Raji (cell line): ENCODE data around the gene FGD4.

Experiments
- POLR2A ChIP-seq: IDR thresholded peaks from 2 replicates; pipeline ENCODE4 v1.6.1; 2011; ENCODE audit warnings: low read depth, low read length, control low read depth; ENCODE audit not compliant: insufficient read depth

The FGD4 gene

DNA sequence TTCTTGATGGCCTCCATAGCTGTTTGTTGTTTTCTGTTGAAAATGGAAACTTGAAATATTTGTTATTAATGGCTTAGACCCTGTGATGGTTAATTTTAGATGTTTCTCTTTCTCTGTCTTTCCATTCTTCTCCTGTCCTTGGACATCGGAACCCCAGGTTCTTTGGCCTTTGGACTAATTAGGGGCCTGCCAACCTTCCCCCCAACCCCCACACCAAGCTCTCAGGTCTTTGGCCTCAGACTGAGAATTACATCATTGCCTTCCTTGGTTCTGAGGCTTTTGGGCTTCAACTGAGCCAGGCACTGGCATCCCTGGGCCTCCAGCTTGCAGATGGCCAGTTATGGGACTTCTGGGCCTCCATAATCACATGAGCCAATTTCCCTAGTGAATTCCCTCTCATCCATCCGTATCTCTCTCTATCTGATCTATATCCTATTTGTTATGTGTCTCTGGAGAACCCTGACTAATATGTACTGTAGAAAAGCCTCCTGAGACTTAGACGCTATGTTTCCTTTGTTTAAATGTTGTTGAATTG, 71.6 kb downstream of the FGD4 start:
- TF ChIP-seq POLR2A = no peak

GRCh38 chr12:32471591-32472001, 72.2 kb downstream of the FGD4 start:
- TF ChIP-seq POLR2A = no peak

GRCh38 chr12:32475724-32476123, 76.4 kb downstream of the FGD4 start:
- no peak for TF ChIP-seq POLR2A

DNA sequence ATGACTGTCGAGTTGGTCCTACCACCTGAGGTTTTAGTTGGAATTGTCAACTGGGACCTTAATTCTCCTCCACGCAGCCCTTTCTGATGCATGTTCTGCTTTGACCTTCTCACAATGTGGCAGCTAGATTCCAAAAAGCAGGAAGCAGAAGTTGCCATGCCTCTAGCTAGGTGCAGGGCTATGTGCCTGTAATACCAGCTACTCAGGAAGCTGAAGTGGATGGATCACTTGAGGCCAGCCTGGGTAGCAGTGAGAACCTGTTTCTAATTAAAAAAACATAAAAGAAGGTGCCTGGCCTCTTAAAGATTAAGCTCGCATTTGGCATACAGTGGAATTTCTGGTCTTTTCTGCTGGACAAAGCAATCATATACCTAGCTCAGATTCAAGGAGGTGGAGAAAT, 77.1 kb downstream of the FGD4 start:
- TF ChIP-seq POLR2A = no peak

DNA sequence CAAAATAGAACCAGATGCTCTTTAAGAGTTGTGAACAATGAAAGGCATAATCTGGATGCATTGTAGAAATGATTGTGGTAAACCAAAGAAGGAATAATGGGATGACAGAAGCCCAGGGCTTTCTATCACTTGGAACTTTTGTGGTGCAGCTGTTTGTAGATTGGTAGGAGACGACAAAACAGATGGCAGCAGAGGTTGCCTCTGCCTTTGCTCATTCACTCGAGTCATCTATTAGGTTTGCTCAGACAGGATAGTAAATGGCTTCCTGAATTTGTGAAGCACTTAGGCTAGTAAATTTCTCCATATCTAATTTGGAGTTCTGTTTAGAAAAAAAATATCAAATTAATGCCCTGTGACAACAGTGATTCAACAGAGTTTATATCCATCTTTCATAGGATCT, 78.4 kb downstream of the FGD4 start:
- TF ChIP-seq POLR2A = no peak

DNA sequence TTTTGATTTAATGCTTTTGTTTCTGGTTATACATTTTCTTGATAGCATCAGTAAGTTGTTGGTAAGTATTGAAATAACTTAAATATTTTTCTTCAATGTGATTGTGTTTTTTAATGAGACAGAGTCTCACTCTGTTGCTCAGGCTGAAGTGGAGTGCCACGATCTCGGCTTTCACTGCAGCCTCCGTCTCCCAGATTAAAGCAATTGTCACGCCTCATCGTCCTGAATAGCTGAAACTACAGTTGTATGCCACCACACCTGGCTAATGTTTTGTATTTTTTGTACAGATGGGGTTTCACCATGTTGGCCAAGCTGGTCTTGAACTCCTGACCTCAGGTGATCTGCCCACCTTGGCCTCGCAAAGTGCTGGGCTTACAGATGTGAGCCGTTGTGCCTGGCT, 78.8 kb downstream of the FGD4 start:
- no peak for TF ChIP-seq POLR2A

- TF ChIP-seq POLR2A = no peak
Measured at GRCh38 chr12:32478858-32479725, 79.7 kb downstream of the FGD4 start.

- TF ChIP-seq POLR2A = no peak
Measured at GRCh38 chr12:32482226-32482625, 82.9 kb downstream of the FGD4 start.

DNA sequence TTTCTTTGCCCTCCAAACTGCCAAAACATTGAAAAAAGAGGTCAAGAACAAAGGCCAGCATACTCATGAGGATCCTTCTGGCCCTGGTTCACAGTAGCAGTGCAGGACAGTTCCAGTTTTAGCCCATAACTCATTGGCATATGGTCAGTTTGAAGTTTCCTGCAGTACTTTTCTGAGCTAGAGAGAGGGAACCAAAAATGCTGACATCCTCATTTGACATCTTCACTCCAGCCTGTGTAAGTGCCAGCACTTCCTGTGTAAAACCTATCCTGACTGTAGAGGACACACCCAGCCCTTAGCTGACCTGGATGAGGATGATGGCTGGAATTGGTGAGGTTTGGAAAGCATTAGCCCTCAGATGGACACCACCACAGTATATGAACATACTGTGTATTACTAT, 84.1 kb downstream of the FGD4 start:
- no peak for TF ChIP-seq POLR2A

- no peak for TF ChIP-seq POLR2A
Measured at GRCh38 chr12:32483993-32484392, 84.6 kb downstream of the FGD4 start.

DNA sequence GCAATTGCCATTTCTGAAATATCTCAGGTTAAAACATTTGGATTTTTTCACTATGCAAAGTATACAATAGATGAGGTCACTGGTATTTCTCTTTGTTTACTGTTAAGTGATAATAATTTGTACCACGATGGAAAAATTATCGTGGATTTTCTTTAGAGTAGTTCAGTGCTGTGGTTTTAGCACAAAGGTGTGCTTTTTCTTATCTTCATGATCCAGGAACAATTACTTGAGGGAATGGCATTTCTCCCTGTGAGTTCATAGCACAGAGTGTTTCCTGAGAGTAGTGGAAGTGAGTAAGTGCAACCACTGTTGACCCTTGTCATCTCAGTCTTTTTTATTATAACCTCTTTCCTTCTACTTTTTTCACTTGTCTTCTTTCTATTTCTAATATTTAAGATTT, 86.8 kb downstream of the FGD4 start:
- TF ChIP-seq POLR2A = no peak

GRCh38 chr12:32488132-32488531, 88.8 kb downstream of the FGD4 start:
- TF ChIP-seq POLR2A = no peak

GRCh38 chr12:32489070-32489469, 89.7 kb downstream of the FGD4 start:
- TF ChIP-seq POLR2A = no peak

- TF ChIP-seq POLR2A = no peak
Measured at GRCh38 chr12:32490801-32491200, 91.4 kb downstream of the FGD4 start.

DNA sequence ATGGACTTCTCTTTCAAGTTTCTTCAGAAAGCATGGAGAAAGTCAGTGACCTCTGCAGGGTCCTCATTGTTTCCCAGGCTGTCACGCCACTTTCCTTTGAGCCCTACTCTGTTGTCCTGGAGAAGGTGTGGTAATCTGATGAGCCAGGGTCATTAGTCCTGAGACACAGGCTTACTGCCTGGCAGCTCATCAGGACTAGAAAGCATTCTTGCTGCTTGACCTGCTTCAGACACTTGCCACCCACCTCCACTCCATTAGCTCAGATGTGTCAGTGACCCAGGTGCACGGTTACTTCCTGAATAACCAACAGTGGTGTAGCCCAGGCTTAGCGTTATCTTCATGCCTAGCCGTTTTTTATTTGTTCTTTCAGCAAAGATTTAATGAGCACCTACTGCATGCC, 93.9 kb downstream of the FGD4 start:
- no peak for TF ChIP-seq POLR2A

DNA sequence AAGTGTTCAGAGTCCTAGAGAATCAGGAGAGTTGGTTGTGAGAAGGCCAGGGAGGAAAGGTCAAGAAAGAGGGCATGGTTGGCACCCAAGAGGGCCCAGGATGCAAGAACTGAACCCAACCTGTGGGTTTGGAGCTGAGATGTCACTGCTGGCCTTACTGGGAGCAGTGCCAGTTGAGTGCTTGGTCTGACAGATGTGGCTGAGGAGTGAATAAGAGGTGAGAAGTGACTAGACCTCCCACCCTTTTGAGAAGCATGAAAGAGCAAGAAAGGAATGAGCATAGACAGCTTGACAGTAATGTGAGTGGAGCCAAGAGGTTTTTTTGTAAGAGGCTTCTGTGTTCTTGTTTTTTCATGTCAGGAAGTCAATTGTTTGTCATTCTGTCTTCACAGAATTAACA, 95.3 kb downstream of the FGD4 start:
- no peak for TF ChIP-seq POLR2A

GRCh38 chr12:32496946-32497345, 97.6 kb downstream of the FGD4 start:
- no peak for TF ChIP-seq POLR2A

GRCh38 chr12:32497864-32498263, 98.5 kb downstream of the FGD4 start:
- no peak for TF ChIP-seq POLR2A

DNA sequence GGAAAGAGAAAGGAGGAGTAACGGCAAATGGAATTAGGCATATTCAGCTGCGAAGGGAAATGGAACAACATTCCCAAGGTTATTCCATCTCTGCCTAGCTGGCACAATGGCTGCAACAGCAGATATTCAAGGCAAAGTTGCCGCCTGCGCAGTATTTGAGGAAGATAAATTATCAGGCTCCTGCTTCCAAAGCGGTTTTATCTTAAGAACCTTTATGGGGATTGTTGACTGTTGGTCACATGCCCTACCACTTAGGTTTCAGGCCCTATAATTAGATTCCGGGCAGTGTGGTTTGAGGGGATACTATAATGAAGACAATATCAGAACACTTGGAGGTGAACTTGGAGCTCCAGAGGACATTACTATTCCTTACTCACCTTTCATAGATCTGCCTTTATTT, 99.7 kb downstream of the FGD4 start:
- no peak for TF ChIP-seq POLR2A
